Breast epithelium (tissue), 3 donors: ENCODE data around the gene TYK2.

Experiments used
- POLR2A ChIP-seq: fragments of 450-650 bp; IDR thresholded peaks from one replicate; pipeline ENCODE4 v1.6.1; 2016; ENCODE audit warnings: antibody characterized with exemption, mild to moderate bottlenecking, moderate library complexity
- POLR2AphosphoS5 ChIP-seq, 3 donors: sonication (generic); formaldehyde crosslinking; IDR thresholded peaks; one replicate each; pipeline ENCODE4 v1.6.1; 2017; ENCODE audit warnings: antibody characterized with exemption in 3 of 3
- TF ChIP-seq, protein P1 (sequence below), 3 donors: fragments of 450-650 bp; IDR thresholded peaks; one replicate each; pipeline ENCODE4 v1.5.1; 2016 to 2017; ENCODE audit warnings: antibody characterized with exemption in 3 of 3, mild to moderate bottlenecking in 3 of 3, moderate library complexity in 3 of 3

DNA sequence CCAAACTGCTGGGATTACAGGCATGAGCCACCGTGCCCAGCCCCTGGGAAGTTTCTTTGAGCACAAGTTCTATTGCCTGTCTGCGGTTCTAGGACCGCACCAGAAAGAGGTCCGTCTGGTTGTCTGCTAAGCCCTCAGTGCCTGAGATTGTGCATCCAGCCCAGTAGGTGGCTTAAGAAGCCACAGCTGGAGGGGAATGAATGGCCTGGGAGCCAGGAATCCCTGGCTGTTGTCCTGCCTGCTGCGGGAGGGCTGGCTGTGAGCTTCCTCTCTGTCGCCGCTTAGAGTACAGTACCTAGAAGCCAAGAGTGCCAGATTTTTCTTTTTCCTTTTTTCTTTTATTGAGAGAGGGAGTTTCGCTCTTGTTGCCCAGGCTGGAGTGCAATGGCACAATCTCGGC lies 4.2 kb upstream of the TYK2 start:
- TF ChIP-seq, protein P1, sequence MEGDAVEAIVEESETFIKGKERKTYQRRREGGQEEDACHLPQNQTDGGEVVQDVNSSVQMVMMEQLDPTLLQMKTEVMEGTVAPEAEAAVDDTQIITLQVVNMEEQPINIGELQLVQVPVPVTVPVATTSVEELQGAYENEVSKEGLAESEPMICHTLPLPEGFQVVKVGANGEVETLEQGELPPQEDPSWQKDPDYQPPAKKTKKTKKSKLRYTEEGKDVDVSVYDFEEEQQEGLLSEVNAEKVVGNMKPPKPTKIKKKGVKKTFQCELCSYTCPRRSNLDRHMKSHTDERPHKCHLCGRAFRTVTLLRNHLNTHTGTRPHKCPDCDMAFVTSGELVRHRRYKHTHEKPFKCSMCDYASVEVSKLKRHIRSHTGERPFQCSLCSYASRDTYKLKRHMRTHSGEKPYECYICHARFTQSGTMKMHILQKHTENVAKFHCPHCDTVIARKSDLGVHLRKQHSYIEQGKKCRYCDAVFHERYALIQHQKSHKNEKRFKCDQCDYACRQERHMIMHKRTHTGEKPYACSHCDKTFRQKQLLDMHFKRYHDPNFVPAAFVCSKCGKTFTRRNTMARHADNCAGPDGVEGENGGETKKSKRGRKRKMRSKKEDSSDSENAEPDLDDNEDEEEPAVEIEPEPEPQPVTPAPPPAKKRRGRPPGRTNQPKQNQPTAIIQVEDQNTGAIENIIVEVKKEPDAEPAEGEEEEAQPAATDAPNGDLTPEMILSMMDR (IDR thresholded peaks at IDR 0.05): no peak
- TF ChIP-seq POLR2A (no peak), POLR2AphosphoS5 (IDR thresholded peaks at IDR 0.05) (no peak)
